Activated effector memory CD4-positive, alpha-beta T cell treated with anti-CD3 and anti-CD28 coated beads, Interleukin-2, amount 50 U/mL, for 16 hours (primary cell): ENCODE data around the gene NKD1.

Experiments
- DNase-seq: peaks from one replicate; pipeline ENCODE4 v3.0.0-alpha.2; 2020

Gene NKD1

GRCh38 chr16:50657241-50657640, 109.0 kb downstream of the NKD1 start:
- DNase-seq: no peak

GRCh38 chr16:50659806-50660205, 111.6 kb downstream of the NKD1 start:
- no peak for DNase-seq

DNA sequence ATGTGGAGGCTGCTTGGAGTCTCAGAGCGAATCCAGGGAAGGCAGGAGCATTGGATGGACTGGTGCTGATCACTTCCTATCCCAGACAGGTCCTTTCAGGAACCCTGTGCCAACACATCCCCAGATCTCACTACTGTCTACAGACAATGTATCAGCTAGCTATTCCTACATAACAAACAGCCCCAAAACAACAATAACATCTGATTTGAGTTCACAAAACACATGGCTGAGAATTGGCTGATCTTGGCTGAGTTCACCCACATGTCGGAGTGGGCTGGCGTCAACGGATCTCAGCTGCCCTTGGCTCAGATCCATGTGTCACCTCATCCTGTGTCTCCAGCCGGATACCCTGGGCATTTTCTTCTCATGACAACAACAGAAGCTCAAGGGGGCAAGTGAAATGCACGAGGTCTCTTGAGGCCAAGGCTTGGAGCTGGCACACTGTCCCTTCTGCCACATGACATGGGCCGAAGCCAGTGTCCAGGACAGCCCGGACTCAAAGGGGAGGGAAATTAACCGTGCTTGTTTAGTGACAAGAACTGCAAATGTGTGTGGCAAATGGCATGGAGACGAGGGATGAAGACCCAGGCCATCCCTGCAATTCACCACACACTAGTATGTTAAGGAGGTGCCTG, 114.2 kb downstream of the NKD1 start:
- no peak for DNase-seq

DNA sequence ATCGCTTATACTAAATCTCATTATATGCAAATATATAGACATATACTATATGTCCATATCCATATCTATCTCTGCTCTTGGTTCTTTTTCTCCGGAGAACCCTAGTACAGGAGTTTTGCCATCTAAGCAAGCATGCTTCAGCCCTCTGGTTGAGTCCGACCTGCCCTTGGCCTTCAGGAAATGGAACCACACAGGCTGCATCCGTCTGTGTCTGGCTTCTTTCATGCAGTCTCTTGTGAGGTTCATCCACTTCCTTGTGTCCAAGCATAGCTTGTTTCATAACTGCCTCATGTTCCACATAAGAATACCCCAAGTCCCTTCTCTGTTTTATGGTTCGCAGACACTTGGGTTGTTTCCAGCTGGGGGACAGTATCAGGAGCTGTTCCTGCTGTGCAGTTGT, 116.1 kb downstream of the NKD1 start:
- DNase-seq: no peak

GRCh38 chr16:50665128-50665878, 117.1 kb downstream of the NKD1 start:
- peak; percentile 93 for DNase-seq

DNA sequence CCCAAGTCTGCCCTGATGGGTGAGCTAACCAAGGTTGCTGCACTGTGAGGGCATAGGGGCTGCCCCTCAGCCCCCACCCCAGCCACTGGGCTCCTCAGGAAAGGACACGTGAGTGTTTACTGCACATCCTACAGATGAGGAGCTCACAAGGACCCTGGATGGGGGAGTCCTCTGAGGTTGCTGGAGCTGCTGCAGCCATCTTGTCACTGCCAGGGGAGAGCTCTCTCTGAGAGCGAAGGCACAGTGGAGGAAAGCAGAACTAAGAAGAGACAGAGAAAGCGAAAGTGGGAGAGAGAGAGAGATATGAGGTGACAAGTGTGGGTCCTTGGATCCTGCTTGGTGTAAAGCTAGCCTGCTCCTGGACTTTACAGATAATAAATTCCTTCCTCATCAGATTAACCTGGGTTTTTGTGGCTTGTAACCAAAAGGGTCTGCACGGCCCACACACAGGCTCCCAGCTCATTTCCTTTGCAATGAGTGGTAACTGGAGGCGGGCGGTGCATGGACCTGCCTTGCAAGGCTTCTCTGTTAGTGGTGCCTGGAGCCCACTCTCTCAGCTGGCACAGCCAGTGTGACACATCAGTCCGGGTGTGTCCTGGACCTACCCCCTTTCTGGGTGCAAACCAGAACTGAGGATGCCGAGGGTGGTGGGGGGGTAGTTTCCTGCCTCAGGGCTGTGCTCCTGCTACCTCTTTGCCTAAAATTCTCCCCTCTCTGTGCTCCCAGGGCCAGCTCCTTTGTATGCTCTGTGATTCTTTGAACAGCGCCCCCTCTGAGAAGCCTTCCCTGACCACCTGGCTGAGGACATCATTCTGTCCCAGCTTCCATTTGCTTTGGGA, 118.7 kb downstream of the NKD1 start:
- DNase-seq: peak; percentile 80

DNA sequence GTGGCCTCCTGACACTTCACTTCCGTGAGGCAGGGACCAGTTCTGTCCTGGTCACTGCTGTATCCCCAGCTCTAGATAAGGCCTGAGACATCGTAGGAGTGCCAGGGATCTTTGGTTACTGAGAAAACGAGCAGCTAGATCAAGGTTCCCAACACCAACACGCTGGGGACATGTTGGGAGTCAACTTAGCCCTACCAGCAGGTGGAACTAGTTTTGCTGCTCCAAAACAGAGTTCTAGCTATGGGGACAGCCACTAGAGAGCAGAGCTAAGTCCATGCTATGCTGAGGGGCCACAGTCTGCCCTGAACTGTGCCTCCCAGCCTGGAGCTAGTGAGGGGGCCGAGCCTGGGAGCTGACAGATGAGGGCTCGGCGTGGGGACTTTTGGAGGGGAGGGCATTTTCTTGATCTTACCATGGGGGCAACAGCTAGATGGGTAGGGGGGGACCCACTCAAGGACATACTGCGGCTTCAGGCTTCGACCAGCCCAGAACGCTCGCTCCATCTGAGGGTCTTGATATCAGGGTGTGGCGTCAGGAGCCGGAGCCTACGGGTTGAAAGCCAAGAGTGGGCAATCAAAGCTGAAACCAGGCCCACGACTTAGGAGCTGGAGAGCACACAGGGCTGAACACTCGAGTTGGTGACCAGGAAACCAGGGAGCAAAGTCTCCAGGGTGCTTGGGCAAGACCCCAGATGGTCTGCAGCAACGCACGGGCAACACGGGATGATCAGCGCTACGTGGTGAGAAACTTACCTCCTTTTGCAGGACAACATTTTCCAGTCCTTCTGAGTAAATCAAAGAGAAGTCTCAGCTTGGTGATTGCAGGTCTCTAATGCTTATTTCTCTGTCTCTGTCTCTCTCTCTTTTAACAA, 119.5 kb downstream of the NKD1 start:
- DNase-seq: no peak

DNA sequence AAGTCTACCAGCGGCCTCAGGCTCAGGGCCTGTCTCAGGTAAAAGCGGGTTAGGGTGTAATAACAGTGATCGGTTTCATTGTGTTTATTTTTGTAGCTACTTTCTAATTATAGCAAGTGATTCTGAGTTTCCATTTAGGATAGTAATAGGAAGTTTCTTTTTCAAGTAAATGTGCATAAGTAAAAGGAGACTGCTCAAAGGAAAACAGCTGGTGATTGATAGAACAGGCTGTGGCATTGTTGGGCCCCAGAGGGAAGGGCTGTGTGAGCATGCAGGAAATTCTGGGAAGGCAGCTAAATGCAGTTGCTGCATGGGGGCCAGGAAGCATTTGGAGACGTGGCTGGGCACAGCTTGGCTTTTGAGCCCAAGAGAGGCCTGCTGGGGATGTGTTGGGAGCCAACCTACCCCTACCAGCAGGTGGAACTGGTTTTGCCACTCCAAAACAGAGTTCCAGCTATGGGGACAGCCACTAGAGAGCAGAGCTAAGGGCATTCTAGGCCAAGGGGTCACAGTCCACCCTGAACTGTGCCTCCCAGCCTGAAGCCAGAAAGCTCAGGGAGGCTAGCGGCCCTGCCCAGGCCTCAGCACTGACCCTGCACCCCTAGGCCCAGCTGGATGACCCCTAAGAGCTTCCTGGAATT, 120.3 kb downstream of the NKD1 start:
- DNase-seq: no peak

DNA sequence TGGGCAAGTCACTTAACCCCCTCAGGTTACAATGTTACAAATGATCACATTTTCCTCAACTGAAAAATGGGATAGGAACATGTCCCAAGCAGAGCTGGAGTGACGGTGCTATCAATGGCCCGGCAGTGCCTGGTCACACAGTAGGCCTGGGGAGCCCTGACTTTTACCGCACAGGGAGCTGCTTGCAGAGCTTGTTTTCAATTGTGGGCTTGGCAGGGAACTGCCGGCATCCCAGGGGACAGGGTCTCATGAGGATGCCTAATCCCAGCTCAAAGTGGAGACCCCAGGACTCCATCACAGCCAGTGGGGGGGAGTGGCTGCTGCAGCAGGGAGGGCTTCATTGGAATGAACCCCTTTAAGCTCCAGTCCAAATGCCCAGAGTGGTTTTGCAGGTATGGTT, 121.5 kb downstream of the NKD1 start:
- no peak for DNase-seq

DNA sequence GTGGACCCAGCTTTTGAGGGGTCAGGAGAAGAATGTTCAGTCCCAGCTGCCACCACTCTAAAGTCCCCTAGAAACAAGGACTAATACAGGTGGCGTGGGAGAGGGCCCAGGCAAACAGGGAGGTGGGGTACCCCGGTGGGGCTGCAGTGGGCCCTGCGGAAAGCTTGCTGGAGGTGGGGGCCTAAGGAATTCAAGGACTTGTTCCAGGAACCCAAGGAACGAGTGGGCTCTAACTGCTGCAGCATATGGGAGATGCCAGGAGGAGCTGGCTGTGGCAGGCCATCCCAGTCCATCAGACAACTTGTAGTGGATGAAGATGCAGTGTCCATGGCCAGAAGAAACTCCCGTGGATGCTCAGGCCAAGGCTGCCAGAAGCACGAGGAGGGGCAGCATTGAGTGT, 122.3 kb downstream of the NKD1 start:
- DNase-seq: no peak

DNA sequence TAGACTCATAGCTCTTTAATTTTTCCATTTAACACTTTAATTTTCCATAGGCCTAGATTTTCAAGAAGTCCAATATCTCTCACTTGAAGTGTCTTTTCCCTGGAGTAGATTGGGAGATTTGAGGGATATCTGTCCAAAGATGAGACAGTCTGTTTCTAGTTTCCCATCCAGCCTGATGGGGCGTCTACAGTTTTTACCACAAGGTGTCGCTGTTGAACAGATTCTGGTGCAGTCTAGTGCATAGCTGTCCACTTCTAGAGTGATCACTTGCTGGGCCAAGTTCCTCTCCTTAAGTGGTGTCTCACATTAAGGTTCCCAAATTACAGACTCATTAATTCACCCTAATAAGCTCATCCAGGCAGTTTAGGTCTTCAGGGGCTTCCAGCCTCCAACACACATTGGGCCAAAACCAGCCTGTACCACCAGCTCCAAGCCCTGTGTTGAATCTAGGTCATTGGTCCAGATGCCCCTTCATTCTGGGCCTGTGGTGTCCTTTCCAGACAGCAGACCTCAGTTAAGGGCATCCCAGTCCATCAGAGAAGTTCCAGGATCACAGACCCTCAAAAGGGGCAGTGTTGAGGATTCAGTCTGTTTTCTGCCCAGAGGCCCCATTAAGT, 123.6 kb downstream of the NKD1 start:
- peak; percentile 82 for DNase-seq

- DNase-seq: no peak
Measured at GRCh38 chr16:50673496-50674275, 125.5 kb downstream of the NKD1 start.

GRCh38 chr16:50674831-50675230, 126.6 kb downstream of the NKD1 start:
- no peak for DNase-seq

DNA sequence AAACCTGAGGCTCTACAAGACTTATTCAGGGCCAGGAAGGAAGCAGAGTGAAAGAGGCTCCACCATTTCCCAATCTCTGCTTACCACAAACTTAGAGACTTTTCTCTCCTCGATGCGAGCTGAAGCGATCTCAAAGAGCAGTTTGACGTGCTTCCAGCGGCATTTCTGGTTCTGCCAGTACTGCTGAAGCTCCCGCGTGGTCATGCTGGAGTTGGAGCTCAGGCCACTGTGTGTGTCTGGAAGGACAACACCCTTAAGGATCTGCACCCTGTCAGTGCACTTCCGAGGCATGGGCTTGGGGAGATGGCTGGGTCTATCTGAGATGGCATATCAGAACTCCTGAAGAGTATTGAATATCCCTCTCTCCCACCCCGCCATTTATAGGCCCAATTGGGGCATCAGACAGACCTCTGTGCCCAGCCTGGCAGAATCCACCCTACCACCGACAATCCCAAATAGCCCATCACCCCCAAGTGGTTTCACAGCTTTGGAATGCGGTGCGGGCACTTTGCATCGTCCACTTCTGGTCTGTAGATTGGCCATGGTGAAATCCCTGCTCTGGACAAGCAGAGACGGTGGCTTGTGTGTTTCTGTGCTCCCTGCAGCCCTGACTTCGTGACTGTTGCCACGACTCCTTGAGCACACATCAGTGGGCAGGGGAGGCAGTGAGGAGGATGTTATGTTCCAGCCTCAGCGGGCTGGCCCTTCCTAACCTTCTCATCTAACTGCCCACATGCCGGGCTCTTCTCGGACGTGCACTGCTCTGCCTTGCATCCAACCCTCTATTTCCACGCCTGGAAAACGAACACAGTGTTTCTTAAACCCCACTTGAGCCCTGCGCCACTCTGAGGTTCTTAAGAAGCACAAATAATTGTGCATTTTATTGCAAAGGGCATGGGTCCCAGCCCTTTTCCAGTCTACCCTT, 127.8 kb downstream of the NKD1 start:
- no peak for DNase-seq

DNA sequence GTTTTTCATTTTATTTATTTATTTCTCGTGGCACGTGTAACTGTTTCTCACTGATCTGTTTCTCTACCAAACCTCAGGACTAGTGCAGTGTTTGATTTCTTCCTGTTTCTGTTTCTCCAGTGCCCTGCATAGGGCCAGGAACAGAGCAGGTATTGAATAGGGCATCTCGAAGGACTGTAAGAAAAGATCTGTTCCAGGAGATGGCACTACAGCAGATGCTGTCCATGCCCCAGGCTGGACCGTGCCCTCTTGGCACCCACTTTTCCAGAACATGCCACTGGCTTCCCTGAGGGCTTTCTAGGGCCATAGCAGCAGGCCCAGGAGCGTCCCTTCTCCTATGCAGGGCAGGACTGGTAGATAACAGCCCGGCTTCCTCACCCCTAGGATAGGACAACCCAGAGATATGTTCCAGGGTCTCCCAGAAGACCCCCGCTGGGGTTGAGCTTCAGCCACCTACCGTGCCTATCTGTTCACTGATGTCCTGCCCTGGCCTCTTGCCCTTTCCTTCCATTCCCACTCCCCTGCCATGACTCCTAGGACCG, 128.6 kb downstream of the NKD1 start:
- no peak for DNase-seq

- DNase-seq: peak; percentile 71
Measured at GRCh38 chr16:50677351-50677750, 129.2 kb downstream of the NKD1 start.

- no peak for DNase-seq
Measured at GRCh38 chr16:50678531-50678930, 130.3 kb downstream of the NKD1 start.

DNA sequence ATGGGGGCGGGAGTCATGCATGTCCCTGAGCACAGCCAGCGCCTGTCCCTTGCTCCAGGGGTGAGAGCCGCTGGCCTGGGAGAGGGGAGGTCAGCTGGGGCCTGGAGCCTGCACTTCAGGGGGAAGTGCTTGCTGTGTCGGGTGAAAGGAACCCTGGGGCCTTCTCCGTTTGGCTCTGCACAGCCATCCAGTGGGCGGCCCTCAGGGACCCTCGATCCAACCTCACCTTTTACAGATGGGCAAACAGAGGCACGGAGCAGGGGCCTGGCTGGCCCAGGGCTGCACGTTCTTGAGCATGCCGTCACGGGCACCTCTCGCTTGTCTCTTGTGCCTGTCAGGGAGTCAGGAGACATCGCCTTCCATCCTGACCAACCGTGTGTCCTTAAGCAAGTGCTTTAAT, 131.1 kb downstream of the NKD1 start:
- peak; percentile 59 for DNase-seq
